Tibial artery (tissue), 4 donors: ENCODE results near the gene ZNF750.

Experiments used
- DNase-seq, 2 donors: peaks; one replicate each; pipeline ENCODE4 v3.0.0-alpha.2; 2019
- H3K27ac ChIP-seq, 2 donors: fragments of 200-600 bp; sonication (generic) in 1 of 2; 1 replicate in 1 of 2; 2 replicates in 1 of 2; pipeline ENCODE4 v1.5.1; 2018 to 2019; ENCODE audit warnings: mild to moderate bottlenecking in 1 of 2
- H3K27me3 ChIP-seq, 2 donors: fragments of 200-600 bp; sonication (generic) in 1 of 2; one replicate each; pipeline versions ENCODE4 v1.5.1 to v1.6.0; 2016 to 2019
- H3K36me3 ChIP-seq, 3 donors: fragments of 200-600 bp; sonication (generic) in 2 of 3; one replicate each; pipeline ENCODE4 v1.5.1; 2016 to 2019; ENCODE audit warnings: mild to moderate bottlenecking in 2 of 3
- H3K4me1 ChIP-seq, 4 donors: fragments of 200-600 bp; sonication (generic) in 2 of 4; 1 replicate in 3 of 4; 2 replicates in 1 of 4; pipeline ENCODE4 v1.5.1; 2016 to 2019
- H3K4me3 ChIP-seq, 2 donors: fragments of 200-600 bp; sonication (generic) in 1 of 2; 1 replicate in 1 of 2; 2 replicates in 1 of 2; pipeline ENCODE4 v1.5.1; 2018 to 2019; ENCODE audit warnings: mild to moderate bottlenecking in 2 of 2
- H3K9me3 ChIP-seq, 3 donors: fragments of 200-600 bp; sonication (generic) in 1 of 3; one replicate each; pipeline ENCODE4 v1.5.1; 2016 to 2019
- CTCF ChIP-seq, 2 experiments: fragments of 200-600 bp in 1 of 2; fragments of 450-650 bp in 1 of 2; IDR thresholded peaks; one replicate each; pipeline ENCODE4 v1.5.1; 2017 to 2019; ENCODE audit warnings: antibody characterized with exemption in 2 of 2, mild to moderate bottlenecking in 1 of 2, moderate library complexity in 1 of 2
- intact Hi-C: fragments of 100-400 bp; cut with DNase I; formaldehyde crosslinking; loops from one replicate; pipeline ENCODE4 v1.15.0; 2023; ENCODE audit warnings: low total_unique reads

The ZNF750 gene

DNA sequence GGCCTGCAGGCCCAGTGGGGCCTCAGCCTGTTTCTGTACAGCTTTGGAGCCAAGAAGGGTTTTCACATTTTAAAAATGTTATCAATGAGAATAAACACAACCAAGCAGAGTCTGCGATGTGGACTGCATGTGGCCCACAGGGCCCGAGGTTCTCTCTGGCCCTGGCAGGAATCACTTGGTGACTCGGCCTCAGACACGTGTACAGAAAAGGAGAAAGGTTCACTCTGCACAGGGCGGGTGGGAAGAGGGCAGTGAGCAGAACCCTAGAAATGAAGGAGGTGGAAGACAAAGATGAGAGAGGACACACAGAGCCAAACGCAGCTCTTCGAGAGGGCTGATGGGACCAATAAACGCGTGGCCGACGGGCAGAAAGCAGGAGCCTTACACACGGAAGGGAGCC lies 11.6 kb upstream of the ZNF750 start:
- peaks cover 0 to 14% (median 9%) of the 10 kb centered on the region in 3 donors for H3K36me3 ChIP-seq
- no peak for DNase-seq
- TF ChIP-seq CTCF (IDR thresholded peaks at IDR 0.05) = no peak

GRCh38 chr17:82849076-82849945 lies 9.5 kb upstream of the ZNF750 start:
- Histone ChIP-seq H3K27me3 (no peaks in the 10 kb centered on the region), H3K36me3 (peaks cover 0 to 8% (median 2%) of the 10 kb centered on the region in 3 donors), H3K4me1 (peaks cover 0 to 6% (median 0%) of the 10 kb centered on the region in 4 donors), H3K27ac (no peak overlapping the region), H3K9me3 (no peaks in the 10 kb centered on the region), H3K4me3 (no peak overlapping the region)
- no peak for TF ChIP-seq CTCF (IDR thresholded peaks at IDR 0.05)
- DNase-seq = no peak
- intact Hi-C loops = no loop called here

More for the DNA sequence above, 11.6 kb upstream of the ZNF750 start:
- no peaks in the 10 kb centered on the region for H3K9me3 ChIP-seq
- no peak overlapping the region for H3K4me3 ChIP-seq
- H3K27me3 ChIP-seq = no peaks in the 10 kb centered on the region
- no peak overlapping the region for H3K27ac ChIP-seq
- intact Hi-C loops = no loop called here
- peaks cover 0 to 3% (median 0%) of the 10 kb centered on the region in 4 donors for H3K4me1 ChIP-seq

DNA sequence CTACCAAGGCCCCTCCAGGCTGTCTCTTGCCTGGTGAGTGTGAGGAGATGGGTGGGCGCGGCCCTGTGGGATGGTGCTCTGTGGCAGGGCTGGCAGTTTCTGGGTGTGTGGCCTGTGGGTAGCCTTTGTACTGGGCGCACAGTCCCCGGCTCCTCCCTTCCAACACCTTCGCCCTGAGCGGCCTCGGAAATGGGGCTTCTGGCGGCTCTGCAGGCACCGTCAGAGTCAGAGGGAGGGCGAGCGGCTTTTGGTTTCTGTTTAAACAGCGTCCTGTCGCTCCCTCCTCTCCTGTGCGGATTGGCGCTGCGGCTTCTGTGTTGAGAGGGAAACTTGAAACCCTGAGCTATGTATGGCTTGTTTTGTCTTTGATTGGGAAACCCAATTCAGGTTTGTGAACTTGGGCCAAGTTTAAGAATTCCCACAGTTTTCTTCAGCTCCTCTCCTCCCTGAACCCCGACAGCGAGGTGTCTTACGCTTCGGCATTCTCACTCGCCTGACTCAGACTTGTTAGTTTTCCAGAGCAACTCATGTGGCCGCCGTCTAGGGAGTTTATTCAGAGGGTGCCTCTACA lies 8.3 kb upstream of the ZNF750 start:
- Histone ChIP-seq H3K4me3 (peak overlapping the region in 1 of 2 donors; percentile 20), H3K27ac (no peak overlapping the region), H3K9me3 (no peaks in the 10 kb centered on the region), H3K4me1 (peaks cover 0 to 6% (median 0%) of the 10 kb centered on the region in 4 donors), H3K36me3 (peaks cover 0 to 4% (median 0%) of the 10 kb centered on the region in 3 donors), H3K27me3 (no peaks in the 10 kb centered on the region)
- intact Hi-C loops = no loop called here
- no peak for TF ChIP-seq CTCF (IDR thresholded peaks at IDR 0.05)
- peak; percentile 23 to 67 for DNase-seq

DNA sequence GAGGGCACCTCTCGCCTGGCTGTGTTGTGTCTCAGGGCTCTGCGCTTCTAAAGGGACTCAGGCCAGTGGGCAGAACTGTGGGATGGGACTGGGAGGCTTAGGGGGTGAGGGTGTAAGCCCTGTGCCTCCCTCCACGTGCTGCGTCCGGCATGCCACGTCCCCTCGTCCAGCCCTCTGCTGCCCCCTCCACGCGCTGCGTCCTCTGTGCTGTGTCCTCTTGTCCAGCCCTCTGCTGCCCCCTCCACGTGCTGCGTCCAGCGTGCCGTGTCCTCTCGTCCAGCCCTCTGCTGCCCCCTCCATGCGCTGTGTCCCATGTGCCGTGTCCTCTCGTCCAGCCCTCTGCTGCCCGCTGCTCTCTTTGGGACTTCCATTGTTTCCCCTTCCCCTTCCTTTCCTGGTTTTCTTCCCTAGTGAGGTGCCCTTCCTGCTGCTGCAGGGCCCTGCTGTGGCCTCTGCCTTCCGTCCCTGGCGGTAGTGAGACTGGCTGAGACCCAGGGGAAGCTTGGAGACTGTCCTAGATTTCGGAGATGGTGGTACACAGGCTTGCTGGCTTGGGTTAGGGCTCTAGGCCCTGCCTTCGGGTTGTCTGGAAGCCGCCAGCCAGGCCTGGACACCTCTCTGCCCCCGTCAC lies 6.4 kb upstream of the ZNF750 start:
- H3K36me3 ChIP-seq = peaks cover 0 to 4% (median 0%) of the 10 kb centered on the region in 3 donors
- H3K4me1 ChIP-seq = peaks cover 0 to 6% (median 0%) of the 10 kb centered on the region in 4 donors
- peak in 1 of 2 donors; percentile 14 for DNase-seq
- no peaks in the 10 kb centered on the region for H3K27me3 ChIP-seq
- H3K4me3 ChIP-seq = peak overlapping the region; percentile 9 to 23
- no peak for TF ChIP-seq CTCF (IDR thresholded peaks at IDR 0.05)
- no peaks in the 10 kb centered on the region for H3K9me3 ChIP-seq
- H3K27ac ChIP-seq = no peak overlapping the region
- intact Hi-C loops = no loop called here

- no peak for TF ChIP-seq CTCF (IDR thresholded peaks at IDR 0.05)
- peaks cover 0 to 8% (median 0%) of the 10 kb centered on the region in 4 donors for H3K4me1 ChIP-seq
- DNase-seq = peak in 1 of 2 donors; percentile 22
- peaks cover 0 to 4% (median 0%) of the 10 kb centered on the region in 3 donors for H3K36me3 ChIP-seq
- H3K27ac ChIP-seq = no peak overlapping the region
- H3K4me3 ChIP-seq = peak overlapping the region; percentile 9 to 23
- H3K9me3 ChIP-seq = no peaks in the 10 kb centered on the region
- intact Hi-C loops = no loop called here
- no peaks in the 10 kb centered on the region for H3K27me3 ChIP-seq
Measured at GRCh38 chr17:82845163-82845807, 5.5 kb upstream of the ZNF750 start.
